Caco-2 (cell line): Measurements from ENCODE around the gene HCRTR2. TPM values are rescaled to one million over a fixed set of nuclear protein-coding genes. Genes with fewer than 3 reads are reported as not detected.

ENCODE experiments used
- Bru-seq: library from RNA; stranded (reverse); fragments of 400-500 nt; gene quantifications from one replicate; lab custom pipeline; 2021; lab: Mats Ljungman, UMichigan
- BruChase-seq, 2 experiments: library from RNA; stranded (reverse); fragments of 400-500 nt; gene quantifications; one replicate each; lab custom pipeline; 2021; lab: Mats Ljungman, UMichigan
- BruUV-seq: library from RNA; stranded (reverse); fragments of 400-500 nt; replicated peaks from 2 replicates; lab custom pipeline; 2021; lab: Mats Ljungman, UMichigan
- CTCF ChIA-PET: fragments of 300-600 bp; sonication (Branson Sonifier 250); formaldehyde crosslinking; loops from one replicate; lab custom pipeline; 2022; ENCODE audit warnings: antibody characterized with exemption; lab: Charles Lee
- POLR2A ChIA-PET: fragments of 300-600 bp; sonication (Branson Sonifier 250); formaldehyde crosslinking; loops from one replicate; lab custom pipeline; 2022; ENCODE audit warnings: antibody characterized with exemption; lab: Charles Lee
- DNase-seq, 2 experiments: peaks; one replicate each; pipeline versions ENCODE4 v3.0.0 to v3.0.0-alpha.2; 2020 to 2022
- H3K27me3 ChIP-seq: replicated peaks from 2 replicates; pipeline ENCODE4 v1.6.0; 2011; ENCODE audit warnings: low read length; ENCODE audit not compliant: control insufficient read depth, insufficient read depth
- H3K36me3 ChIP-seq: 2 replicates; pipeline ENCODE4 v1.5.1; 2011; ENCODE audit warnings: low read length; ENCODE audit not compliant: control insufficient read depth, insufficient read depth
- H3K4me1 ChIP-seq: fragments of 250-450 bp; sonication (Bioruptor Pico); 2 replicates; pipeline ENCODE4 v1.5.1; 2020; ENCODE audit warnings: mild to moderate bottlenecking
- H3K4me3 ChIP-seq: 2 replicates; pipeline ENCODE4 v1.5.1; 2011; ENCODE audit warnings: low read depth, mild to moderate bottlenecking, control low read depth, low read length
- H3K9me3 ChIP-seq: fragments of 250-450 bp; sonication (Bioruptor Pico); 2 replicates; pipeline ENCODE4 v1.5.1; 2020; ENCODE audit warnings: mild to moderate bottlenecking, moderate library complexity
- H3K27ac Mint-ChIP-seq: one replicate; pipeline ENCODE4 v1.8.0; 2022; ENCODE audit warnings: mixed read lengths; ENCODE audit not compliant: unreplicated experiment
- H3K27me3 Mint-ChIP-seq: one replicate; pipeline ENCODE4 v1.8.0; 2022; ENCODE audit warnings: mixed read lengths; ENCODE audit not compliant: insufficient read depth, unreplicated experiment
- H3K36me3 Mint-ChIP-seq: one replicate; pipeline ENCODE4 v1.8.0; 2022; ENCODE audit warnings: mild to moderate bottlenecking, mixed read lengths; ENCODE audit not compliant: insufficient read depth, unreplicated experiment
- H3K4me1 Mint-ChIP-seq: one replicate; pipeline ENCODE4 v1.8.0; 2022; ENCODE audit warnings: low read depth, mixed read lengths; ENCODE audit not compliant: unreplicated experiment
- H3K4me3 Mint-ChIP-seq: one replicate; pipeline ENCODE4 v1.8.0; 2022; ENCODE audit warnings: mild to moderate bottlenecking, moderate library complexity, mixed read lengths; ENCODE audit not compliant: unreplicated experiment
- H3K9me3 Mint-ChIP-seq: one replicate; pipeline ENCODE4 v1.8.0; 2022; ENCODE audit warnings: mixed read lengths; ENCODE audit not compliant: unreplicated experiment
- intact Hi-C: fragments of 100-400 bp; cut with micrococcal nuclease; formaldehyde crosslinking; loops from one replicate; pipeline ENCODE4 v1.10.0; 2022; ENCODE audit not compliant: unreplicated experiment
- long read RNA-seq: library from polyadenylated mRNA; stranded (forward); transcript quantifications from one replicate; pipeline ENCODE4 v2.0.0, GENCODE V29; 2022
- total RNA-seq: library from RNA; stranded (reverse); gene quantifications from 2 replicates; pipeline ENCODE4 v1.2.3, GENCODE V29; 2022
- TF ChIP-seq, protein P1 (sequence below), 2 experiments: fragments of 200-600 bp in 1 of 2; IDR thresholded peaks; 1 replicate in 1 of 2; 2 replicates in 1 of 2; pipeline versions ENCODE4 v1.5.1 to v1.8.0; 2011 to 2022; ENCODE audit warnings: antibody characterized with exemption in 1 of 2, control low read depth in 1 of 2, inconsistent platforms in 1 of 2, low read depth in 1 of 2, low read length in 1 of 2, mild to moderate bottlenecking in 1 of 2, moderate library complexity in 1 of 2; ENCODE audit not compliant: insufficient read depth in 1 of 2, severe bottlenecking in 1 of 2, unreplicated experiment in 1 of 2

HCRTR2 gene
- total RNA-seq (0.63 and 1.3 TPM in 2 replicates), Bru-seq, nascent RNA (percentile 14 among the genes with signal in this experiment), BruChase-seq, experiment 1, labeled RNA remaining after a 2-hour chase (percentile 11 among the genes with signal in this experiment), BruChase-seq, experiment 2, labeled RNA remaining after a 6-hour chase (percentile 12 among the genes with signal in this experiment)
- long read RNA-seq, partial matches to known transcripts = 2 of 2 reads
- long read RNA-seq, other reads (novel, unspliced or antisense) = 0 of 2 reads

DNA sequence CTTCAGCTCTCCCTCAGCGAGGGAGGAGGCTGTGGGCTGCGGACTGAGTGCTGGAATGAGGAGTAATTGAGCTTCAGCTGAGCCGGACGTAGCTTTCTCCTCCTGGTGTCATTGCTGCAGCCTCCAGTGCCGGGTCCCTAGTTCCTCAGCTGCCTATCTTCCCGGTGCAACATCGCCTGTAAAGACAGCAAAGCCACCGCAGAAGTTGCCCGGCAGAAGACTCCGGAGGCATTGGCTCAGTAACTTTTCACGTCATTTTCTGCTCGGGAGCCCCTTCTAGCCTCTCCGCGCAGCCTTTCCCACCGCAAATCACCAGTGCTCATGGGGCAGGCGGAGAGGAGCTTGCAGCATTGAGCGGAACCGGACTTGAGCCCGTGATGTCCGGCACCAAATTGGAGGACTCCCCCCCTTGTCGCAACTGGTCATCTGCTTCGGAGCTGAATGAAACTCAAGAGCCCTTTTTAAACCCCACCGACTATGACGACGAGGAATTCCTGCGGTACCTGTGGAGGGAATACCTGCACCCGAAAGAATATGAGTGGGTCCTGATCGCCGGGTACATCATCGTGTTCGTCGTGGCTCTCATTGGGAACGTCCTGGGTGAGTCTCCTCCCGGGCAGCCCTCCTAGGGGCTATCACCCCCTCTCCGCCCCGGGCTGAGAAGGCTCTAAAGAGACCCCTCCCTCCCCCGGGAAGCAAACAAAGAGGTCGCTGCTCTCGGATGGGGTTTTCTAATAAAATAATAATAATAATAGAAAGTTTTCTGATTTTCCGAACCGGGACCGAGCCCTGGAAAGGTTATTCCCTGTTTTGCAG is at the start of gene HCRTR2:
TSS of gene HCRTR2 (plus strand) at position 305 of the 816 bp plus-strand sequence. CDS start at position 378, 73 bp downstream.
- BruUV-seq = no TSS peak
- Histone ChIP-seq H3K4me3 (no peak within 1 kb of the TSS), H3K36me3 (no peaks in the 10 kb centered on the region), H3K27me3 (no peaks in the 10 kb centered on the region), H3K4me1 (no peaks in the 10 kb centered on the region), H3K9me3 (no peaks in the 10 kb centered on the region)
- Mint-ChIP-seq H3K9me3 (no peaks in the 10 kb centered on the region), H3K27ac (no peak within 1 kb of the TSS), H3K4me1 (no peaks in the 10 kb centered on the region), H3K36me3 (no peaks in the 10 kb centered on the region), H3K4me3 (no peak within 1 kb of the TSS), H3K27me3 (peaks cover 3% of the 10 kb centered on the region)
- CTCF ChIA-PET = no interaction called here
- intact Hi-C loops = no loop called here
- POLR2A ChIA-PET = no interaction called here
- TF ChIP-seq, protein P1, sequence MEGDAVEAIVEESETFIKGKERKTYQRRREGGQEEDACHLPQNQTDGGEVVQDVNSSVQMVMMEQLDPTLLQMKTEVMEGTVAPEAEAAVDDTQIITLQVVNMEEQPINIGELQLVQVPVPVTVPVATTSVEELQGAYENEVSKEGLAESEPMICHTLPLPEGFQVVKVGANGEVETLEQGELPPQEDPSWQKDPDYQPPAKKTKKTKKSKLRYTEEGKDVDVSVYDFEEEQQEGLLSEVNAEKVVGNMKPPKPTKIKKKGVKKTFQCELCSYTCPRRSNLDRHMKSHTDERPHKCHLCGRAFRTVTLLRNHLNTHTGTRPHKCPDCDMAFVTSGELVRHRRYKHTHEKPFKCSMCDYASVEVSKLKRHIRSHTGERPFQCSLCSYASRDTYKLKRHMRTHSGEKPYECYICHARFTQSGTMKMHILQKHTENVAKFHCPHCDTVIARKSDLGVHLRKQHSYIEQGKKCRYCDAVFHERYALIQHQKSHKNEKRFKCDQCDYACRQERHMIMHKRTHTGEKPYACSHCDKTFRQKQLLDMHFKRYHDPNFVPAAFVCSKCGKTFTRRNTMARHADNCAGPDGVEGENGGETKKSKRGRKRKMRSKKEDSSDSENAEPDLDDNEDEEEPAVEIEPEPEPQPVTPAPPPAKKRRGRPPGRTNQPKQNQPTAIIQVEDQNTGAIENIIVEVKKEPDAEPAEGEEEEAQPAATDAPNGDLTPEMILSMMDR (IDR thresholded peaks at IDR 0.05; ENCODE audit: insufficient read depth in 1 of 2, low read depth in 1 of 2, low read length in 1 of 2, severe bottlenecking in 1 of 2, unreplicated experiment in 1 of 2) = no peak
- DNase-seq = no peak

DNA sequence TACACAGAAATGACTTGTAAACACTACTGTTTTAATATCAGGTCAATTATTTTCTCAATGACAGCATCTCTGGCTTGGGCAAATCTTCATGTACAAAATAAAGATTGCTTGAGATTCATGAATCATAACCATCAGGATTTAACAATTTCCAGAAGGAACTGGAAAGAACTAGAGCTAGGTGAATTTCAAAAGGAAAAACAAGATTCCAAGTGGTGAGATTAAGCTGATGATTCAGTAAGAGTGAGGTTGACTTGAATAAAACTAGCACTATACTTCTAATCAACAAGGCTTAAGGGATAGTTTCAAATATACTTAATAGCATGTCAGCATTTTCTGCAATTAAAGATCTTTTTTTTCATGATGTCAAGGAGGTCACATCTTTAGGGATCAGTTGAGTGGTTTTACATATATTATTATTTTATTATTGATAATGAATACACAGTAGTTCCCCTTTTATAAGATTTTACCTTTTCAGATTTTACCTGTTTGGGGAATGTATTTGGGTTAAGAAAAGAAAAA is 43.5 kb upstream of the HCRTR2 start:
- H3K4me1 Mint-ChIP-seq = no peaks in the 10 kb centered on the region
- BruUV-seq = no TSS peak
- DNase-seq = no peak
- no peaks in the 10 kb centered on the region for H3K27me3 ChIP-seq
- no peak overlapping the region for H3K27ac Mint-ChIP-seq
- POLR2A ChIA-PET = no interaction called here
- H3K9me3 Mint-ChIP-seq = no peaks in the 10 kb centered on the region
- TF ChIP-seq, protein P1 (IDR thresholded peaks at IDR 0.05; ENCODE audit: insufficient read depth in 1 of 2, low read depth in 1 of 2, low read length in 1 of 2, severe bottlenecking in 1 of 2, unreplicated experiment in 1 of 2) = no peak
- H3K36me3 ChIP-seq = no peaks in the 10 kb centered on the region
- H3K4me3 ChIP-seq = no peak overlapping the region
- peaks cover 10% of the 10 kb centered on the region for H3K27me3 Mint-ChIP-seq
- H3K36me3 Mint-ChIP-seq = no peaks in the 10 kb centered on the region
- H3K4me3 Mint-ChIP-seq = no peak overlapping the region
- CTCF ChIA-PET = no interaction called here
- intact Hi-C loops = no loop called here
- no peaks in the 10 kb centered on the region for H3K4me1 ChIP-seq
- no peaks in the 10 kb centered on the region for H3K9me3 ChIP-seq

DNA sequence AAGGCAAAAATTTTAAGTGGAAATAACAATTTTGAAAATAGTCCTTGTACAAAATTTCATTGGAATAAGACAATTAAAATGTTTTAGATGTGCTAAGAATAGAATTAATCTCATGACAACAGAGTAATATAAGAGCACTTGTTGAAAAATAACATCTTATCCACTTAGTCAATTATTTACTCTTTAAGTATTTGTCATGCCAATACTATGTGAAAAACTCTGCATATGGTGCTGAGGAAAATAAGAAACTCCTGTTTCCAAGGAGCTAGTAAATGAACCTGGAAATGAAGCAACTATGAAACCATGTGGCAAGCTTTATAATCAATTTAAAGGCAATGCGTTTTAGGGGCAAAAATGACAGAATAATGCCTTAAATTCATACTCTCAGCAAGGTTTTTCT is 42.7 kb upstream of the HCRTR2 start:
- Mint-ChIP-seq H3K36me3 (no peaks in the 10 kb centered on the region), H3K9me3 (no peaks in the 10 kb centered on the region), H3K4me3 (no peak overlapping the region), H3K27me3 (peaks cover 10% of the 10 kb centered on the region), H3K4me1 (no peaks in the 10 kb centered on the region), H3K27ac (no peak overlapping the region)
- Histone ChIP-seq H3K27me3 (no peaks in the 10 kb centered on the region), H3K4me3 (no peak overlapping the region), H3K4me1 (no peaks in the 10 kb centered on the region), H3K9me3 (no peaks in the 10 kb centered on the region), H3K36me3 (no peaks in the 10 kb centered on the region)
- POLR2A ChIA-PET = no interaction called here
- intact Hi-C loops = no loop called here
- CTCF ChIA-PET = no interaction called here
- BruUV-seq = no TSS peak
- DNase-seq = no peak
- TF ChIP-seq, protein P1 (IDR thresholded peaks at IDR 0.05; ENCODE audit: insufficient read depth in 1 of 2, low read depth in 1 of 2, low read length in 1 of 2, severe bottlenecking in 1 of 2, unreplicated experiment in 1 of 2) = no peak
